ENCODE data around the gene TNPO2.

DNA sequence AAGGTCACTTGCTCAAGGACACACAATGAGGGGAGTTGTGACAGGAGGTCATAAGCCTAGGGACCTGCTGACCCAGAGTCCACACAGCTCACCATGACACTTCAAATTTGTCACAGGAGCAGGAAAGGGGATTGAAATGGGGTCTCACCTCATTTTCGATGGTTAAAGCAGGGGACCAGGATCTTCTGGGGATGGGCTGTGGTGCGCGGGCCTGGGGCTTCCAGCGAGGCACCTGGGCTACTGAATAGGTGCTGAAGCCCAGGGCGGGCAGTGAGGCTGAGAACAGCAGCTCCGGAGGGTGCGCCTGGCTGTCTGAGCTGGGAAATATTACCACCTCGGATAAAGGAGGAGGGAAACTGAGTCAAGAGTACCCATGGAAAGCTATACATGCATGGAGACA, 68.2 kb downstream of the TNPO2 start:
- TF ChIP-seq POLR2AphosphoS5 (IDR thresholded peaks at IDR 0.05) (no peak), CTCF (IDR thresholded peaks at IDR 0.05) (no peak), POLR2A (IDR thresholded peaks at IDR 0.05) (no peak)
